SK-N-SH treated with all-trans-retinoic acid at 6 μM for 48 hours (cell line): ENCODE results near the gene AUTS2.

Source experiments
- ISL1 ChIP-seq: fragments of 250-450 bp; sonication (Bioruptor Pico); IDR thresholded peaks from 2 replicates; pipeline ENCODE4 v2.1.2; 2022; ENCODE audit warnings: mild to moderate bottlenecking, moderate library complexity
- SNAI2 ChIP-seq: fragments of 250-450 bp; sonication (Bioruptor Pico); IDR thresholded peaks from 2 replicates; pipeline ENCODE4 v1.5.0; 2020; ENCODE audit warnings: mild to moderate bottlenecking, moderate library complexity
- ZFP30 ChIP-seq: fragments of 450-650 bp; formaldehyde crosslinking; IDR thresholded peaks from 2 replicates; pipeline ENCODE4 v1.5.0; 2022; ENCODE audit warnings: mild to moderate bottlenecking, moderate library complexity

DNA sequence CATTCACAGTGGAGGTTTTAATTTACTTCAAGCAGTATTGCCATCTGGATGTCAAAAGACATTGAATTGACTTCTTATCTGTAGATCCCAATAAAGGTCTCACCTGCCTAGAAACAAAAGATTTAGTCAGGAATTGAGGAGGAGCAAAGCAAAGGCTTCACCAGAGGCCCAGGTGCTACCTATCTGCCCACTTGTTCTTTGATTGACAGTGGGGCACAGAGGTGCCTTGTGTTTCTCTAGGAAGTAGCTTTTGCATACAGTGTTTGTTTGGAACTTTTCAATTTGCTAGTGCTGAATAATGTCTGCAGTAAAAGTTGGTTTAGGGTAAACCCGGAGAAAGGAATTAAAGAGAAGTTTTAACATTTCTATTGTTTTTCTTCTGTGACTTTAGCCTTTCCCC, 40.4 kb downstream of the AUTS2 start:
- TF ChIP-seq SNAI2 (CRISPR knock-in tag) = no peak
- no peak for TF ChIP-seq ISL1
- no peak for TF ChIP-seq ZFP30 (CRISPR knock-in tag)
